ENCODE measurements around the gene KRT7.
A peak's percentile ranks its signal among the peaks of the same experiment; 100 is the strongest.
"Not testable (repeated sequence)": the region's sequence is repeated elsewhere in the genome, so short reads cannot be mapped to it uniquely, and the experiment has no call there.

The KRT7 gene

DNA sequence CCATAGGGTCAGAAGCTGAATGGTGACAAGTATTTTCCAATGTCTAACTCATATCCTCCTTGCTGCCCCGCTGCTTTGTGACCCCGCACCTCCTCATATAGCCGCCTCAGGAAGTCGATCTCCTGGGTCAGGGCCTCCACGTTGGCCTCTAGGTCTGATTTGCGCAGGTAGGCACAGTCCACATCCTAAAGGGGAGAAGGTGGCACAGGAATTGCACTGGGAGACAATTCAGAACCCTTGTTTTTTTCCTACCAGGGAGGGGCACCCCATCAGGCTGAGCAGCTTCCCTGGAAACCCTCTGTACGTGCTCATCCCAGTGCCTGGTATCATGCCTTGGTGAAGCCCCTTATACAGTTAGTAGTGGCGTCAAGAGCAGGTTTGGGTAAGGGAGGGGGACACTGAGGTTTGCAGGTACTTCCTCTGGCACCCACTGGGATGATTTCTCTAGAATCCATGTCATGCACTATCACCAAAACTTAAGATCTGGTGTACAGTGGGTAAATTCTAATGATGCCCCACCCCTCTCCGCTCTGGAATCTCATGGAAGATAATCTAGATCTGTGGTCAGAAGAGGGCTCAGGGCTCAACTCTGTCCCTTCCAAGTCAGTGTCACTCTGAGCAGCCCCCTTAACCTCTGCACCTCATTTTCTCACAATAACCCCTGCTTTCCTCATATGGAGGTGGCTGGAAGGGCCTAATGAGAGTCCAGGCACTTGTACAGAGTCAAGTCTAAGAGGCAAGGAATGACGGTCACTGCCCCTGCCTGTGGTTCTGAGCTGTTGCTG is 21.3 kb downstream of the KRT7 start:
- no peak overlapping the region for H3K27ac ChIP-seq
- H3K27me3 ChIP-seq: peaks cover 10 to 16% (median 15%) of the 10 kb centered on the region in 11 experiments; a peak in 21 of 22 replicates
- H3K4me1 ChIP-seq: peaks cover 0 to 33% (median 17%) of the 10 kb centered on the region in 10 experiments; a peak in 14 of 20 replicates
- H3K9ac ChIP-seq: no peak overlapping the region
- TF ChIP-seq Cebpa-rat (IDR thresholded peaks at IDR 0.05): no peak
- H3K4me3 ChIP-seq: no peak overlapping the region
- no peaks in the 10 kb centered on the region for H3K36me3 ChIP-seq
- no peak overlapping the region for H3K4me2 ChIP-seq
- H4K20me1 ChIP-seq: no peaks in the 10 kb centered on the region
- H3K9me3 ChIP-seq (replicated peaks in 1 of 11): peaks cover 0 to 5% (median 0%) of the 10 kb centered on the region in 11 experiments; a peak in 1 of 22 replicates

DNA sequence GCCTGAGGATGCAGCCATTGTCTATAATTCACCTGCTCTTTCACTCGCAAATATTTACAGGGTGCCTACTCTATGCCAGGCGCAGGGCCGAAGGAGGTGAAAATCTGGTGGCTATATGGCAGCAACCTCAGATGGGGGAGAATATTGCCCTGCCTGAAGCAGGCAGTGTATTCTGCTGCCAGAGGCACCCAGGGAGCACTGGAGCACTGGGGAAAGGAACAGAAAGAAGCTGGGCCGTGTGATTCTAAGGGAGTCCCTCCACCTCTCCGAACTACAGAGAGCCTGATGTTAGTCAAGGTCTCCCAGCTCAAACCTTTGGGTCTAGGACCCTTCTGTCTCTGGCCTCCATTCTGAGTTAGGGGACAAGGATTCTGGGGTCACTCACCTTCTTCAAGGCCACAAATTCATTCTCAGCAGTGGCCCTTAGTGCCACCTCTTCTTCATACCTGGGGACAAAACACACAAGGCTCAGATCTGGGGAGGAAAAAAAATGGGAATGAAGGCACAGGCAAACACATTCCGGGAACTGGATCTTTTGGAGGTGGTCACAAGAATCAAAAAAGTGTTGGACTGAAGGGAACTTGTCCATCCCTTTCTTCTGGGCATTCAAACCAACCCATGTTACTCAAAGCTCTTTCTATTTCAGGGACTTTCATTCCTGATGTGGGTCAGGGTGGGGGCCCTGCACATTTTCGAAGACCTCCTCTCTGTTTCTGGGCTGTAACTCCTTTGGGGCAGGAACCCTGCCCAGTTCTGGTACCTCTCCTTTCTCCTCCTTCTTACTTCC is 22.1 kb downstream of the KRT7 start:
- TF ChIP-seq Cebpa-rat (IDR thresholded peaks at IDR 0.05): no peak
- H3K9ac ChIP-seq: no peak overlapping the region
- peaks cover 7 to 33% (median 24%) of the 10 kb centered on the region in 10 experiments for H3K4me1 ChIP-seq
- no peak overlapping the region for H3K4me2 ChIP-seq
- H3K27ac ChIP-seq: no peak overlapping the region
- H3K9me3 ChIP-seq (replicated peaks in 1 of 11): peaks cover 0 to 5% (median 0%) of the 10 kb centered on the region in 11 experiments; a peak in 1 of 22 replicates
- no peaks in the 10 kb centered on the region for H3K36me3 ChIP-seq
- H4K20me1 ChIP-seq: no peaks in the 10 kb centered on the region
- H3K27me3 ChIP-seq: peaks cover 5 to 8% (median 7%) of the 10 kb centered on the region in 11 experiments; a peak in 21 of 22 replicates
- H3K4me3 ChIP-seq: no peak overlapping the region

DNA sequence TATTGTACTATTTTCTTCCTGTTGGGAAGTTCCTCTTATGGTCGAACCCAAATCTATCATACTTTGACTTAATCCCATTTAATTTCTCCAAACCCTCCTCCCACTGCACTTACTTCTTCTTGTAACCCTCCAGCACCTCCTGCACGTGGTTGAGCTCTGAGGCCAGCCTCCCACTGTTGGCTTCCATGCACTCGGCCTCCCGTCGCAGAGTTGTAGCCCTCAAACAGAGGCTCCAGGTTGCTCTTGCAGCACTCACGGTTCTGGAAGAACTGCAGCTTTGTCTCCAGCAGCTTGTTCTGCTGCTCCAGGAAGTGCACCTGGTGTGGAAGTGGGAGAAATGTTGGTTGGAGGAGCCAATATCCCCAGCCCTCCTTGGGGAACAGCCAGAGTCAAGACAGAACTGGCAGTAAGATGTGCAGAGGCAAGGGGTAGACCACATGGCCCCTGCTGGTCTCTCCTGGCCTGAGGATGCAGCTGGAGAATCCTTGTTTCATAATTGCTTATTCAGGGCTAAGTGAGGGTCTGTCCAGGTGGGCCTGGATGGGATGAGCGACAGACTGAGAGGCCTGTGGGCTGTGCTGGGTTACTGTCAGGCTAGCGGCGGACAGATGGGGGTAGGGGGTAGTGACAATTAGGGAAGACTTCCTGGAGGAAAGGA is 23.0 kb downstream of the KRT7 start:
- H3K27me3 ChIP-seq: no peaks in the 10 kb centered on the region
- no peaks in the 10 kb centered on the region for H3K36me3 ChIP-seq
- no peaks in the 10 kb centered on the region for H4K20me1 ChIP-seq

DNA sequence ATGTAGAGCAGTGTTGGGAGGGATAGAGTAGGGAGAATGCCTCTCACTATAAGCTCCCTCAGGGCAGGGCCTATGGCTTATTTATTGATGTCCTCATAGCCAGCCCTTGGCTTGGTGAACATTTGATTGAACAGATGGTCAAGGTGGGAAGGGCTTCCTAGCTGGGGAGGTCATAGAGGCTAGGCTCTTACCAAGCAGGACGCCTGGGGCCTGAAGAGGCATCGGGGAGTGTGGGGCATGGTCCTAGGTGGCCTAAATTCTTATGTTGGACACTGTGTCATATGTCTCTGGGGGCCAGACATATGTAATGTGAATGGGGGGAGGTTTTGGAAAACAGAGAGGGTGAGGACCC is 23.5 kb downstream of the KRT7 start:
- no peak overlapping the region for H3K9ac ChIP-seq
- no peaks in the 10 kb centered on the region for H3K36me3 ChIP-seq
- no peak overlapping the region for H3K27ac ChIP-seq
- no peak overlapping the region for H3K4me2 ChIP-seq
- no peaks in the 10 kb centered on the region for H3K27me3 ChIP-seq
- peaks cover 0 to 5% (median 0%) of the 10 kb centered on the region in 11 experiments; a peak in 1 of 22 replicates for H3K9me3 ChIP-seq (replicated peaks in 1 of 11)
- no peaks in the 10 kb centered on the region for H4K20me1 ChIP-seq
- TF ChIP-seq Cebpa-rat (IDR thresholded peaks at IDR 0.05): no peak
- H3K4me1 ChIP-seq: peaks cover 13 to 38% (median 29%) of the 10 kb centered on the region in 10 experiments
- H3K4me3 ChIP-seq: no peak overlapping the region

More for the DNA sequence above, 23.0 kb downstream of the KRT7 start:
- Histone ChIP-seq H3K9me3 (replicated peaks in 1 of 11) (peaks cover 0 to 5% (median 0%) of the 10 kb centered on the region in 11 experiments; a peak in 1 of 22 replicates), H3K4me2 (no peak overlapping the region), H3K27ac (no peak overlapping the region), H3K4me3 (no peak overlapping the region), H3K9ac (no peak overlapping the region), H3K4me1 (peaks cover 13 to 40% (median 31%) of the 10 kb centered on the region in 10 experiments)
- no peak for TF ChIP-seq Cebpa-rat (IDR thresholded peaks at IDR 0.05)

DNA sequence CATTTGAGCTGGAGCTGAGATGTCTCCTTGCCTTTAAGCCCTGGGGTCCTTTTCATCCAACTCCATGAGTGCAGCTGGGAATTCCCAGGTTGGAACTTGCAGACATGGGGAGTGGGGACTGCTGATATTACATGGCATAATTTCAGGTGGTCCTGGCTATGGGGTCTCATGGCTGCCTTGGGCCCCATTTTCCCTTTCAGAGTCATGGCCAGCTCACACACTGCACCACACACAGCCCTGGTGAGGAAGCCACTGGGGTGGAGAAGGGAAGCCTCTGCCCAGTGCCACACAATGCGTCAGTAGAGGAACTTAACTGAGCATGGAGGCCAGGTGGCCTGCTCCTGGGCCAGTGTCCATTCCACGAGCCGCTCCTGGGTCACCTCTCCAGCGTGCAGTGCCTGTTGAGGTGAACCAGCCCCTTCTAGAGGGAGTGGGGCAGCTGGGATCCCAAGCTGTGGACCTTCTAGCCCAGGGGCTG is 24.1 kb downstream of the KRT7 start:
- no peaks in the 10 kb centered on the region for H3K36me3 ChIP-seq
- no peak overlapping the region for H3K9ac ChIP-seq
- H3K4me1 ChIP-seq: peaks cover 11 to 33% (median 23%) of the 10 kb centered on the region in 10 experiments
- no peak overlapping the region for H3K4me3 ChIP-seq
- H3K4me2 ChIP-seq: peak overlapping the region in 1 of 11 experiments; percentile 16; a peak in 1 of 22 replicates
- H3K27me3 ChIP-seq: no peaks in the 10 kb centered on the region
- peaks cover 0 to 7% (median under 1%) of the 10 kb centered on the region in 11 experiments; a peak in 7 of 22 replicates for H3K9me3 ChIP-seq (replicated peaks in 1 of 11)
- H3K27ac ChIP-seq: no peak overlapping the region
- no peak for TF ChIP-seq Cebpa-rat (IDR thresholded peaks at IDR 0.05)
- H4K20me1 ChIP-seq: no peaks in the 10 kb centered on the region

DNA sequence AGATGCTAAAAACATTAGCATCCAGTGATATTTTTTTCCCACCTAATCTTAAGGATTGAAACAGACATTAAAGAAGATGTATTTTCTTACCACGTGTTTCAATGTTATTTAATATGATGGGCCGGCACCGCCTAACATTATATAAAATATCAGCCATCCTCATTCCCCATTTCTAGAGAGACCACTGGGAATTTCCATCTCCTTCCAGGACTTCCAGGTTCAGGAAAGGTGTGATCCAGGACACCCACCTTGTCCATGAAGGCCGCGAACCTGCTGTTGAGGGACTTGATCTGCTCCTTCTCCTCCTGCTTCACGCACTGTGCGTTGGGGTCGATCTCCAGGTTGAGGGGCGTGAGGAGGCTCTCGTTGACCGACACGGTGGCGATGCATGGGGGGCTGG is 24.9 kb downstream of the KRT7 start:
- H3K9ac ChIP-seq, H3K27me3 ChIP-seq, H3K4me3 ChIP-seq, H3K36me3 ChIP-seq, H4K20me1 ChIP-seq, H3K27ac ChIP-seq, H3K4me2 ChIP-seq: not testable (repeated sequence)
- peaks cover 11 to 31% (median 19%) of the 10 kb centered on the region in 10 experiments for H3K4me1 ChIP-seq
- peaks cover 0 to 15% (median 9%) of the 10 kb centered on the region in 11 experiments; a peak in 13 of 22 replicates for H3K9me3 ChIP-seq (replicated peaks in 1 of 11)

DNA sequence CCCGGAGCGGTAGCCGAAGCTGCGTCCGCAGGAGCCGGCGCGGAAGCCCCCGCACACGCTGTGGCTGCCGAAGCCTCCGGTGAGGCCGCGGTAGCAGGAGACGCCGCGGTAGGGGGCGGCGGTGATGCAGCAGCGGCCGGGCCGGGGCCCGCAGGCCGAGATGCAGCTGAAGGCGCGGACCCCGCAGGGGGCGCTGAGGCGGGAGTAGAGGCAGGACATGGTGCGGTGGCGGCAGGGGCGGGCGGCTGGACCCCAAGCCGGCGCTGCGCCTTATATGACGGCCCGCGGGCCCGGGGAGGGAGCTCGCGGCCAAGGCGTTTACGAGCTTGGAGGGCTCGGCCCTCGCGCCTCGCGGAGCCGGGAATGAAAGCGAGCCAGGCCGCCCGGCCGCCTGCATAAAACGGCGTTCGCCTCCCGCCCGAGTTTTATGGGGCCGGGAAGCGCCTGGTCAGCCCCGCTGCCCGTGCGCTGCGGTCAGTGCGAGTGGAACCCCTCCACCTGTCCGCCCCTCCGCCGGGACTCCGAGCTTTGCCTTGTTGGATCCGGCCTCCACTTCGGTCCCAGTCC is 25.4 kb downstream of the KRT7 start:
- no peaks in the 10 kb centered on the region for H3K27me3 ChIP-seq
- H4K20me1 ChIP-seq: no peaks in the 10 kb centered on the region
- H3K4me2 ChIP-seq: no peak overlapping the region
- H3K27ac ChIP-seq: no peak overlapping the region
- H3K9me3 ChIP-seq (replicated peaks in 1 of 11): peaks cover 0 to 18% (median 12%) of the 10 kb centered on the region in 11 experiments; a peak in 13 of 22 replicates
- H3K9ac ChIP-seq: no peak overlapping the region
- no peak overlapping the region for H3K4me3 ChIP-seq
- H3K36me3 ChIP-seq: no peaks in the 10 kb centered on the region
- TF ChIP-seq Cebpa-rat (IDR thresholded peaks at IDR 0.05): no peak
- peaks cover 11 to 31% (median 18%) of the 10 kb centered on the region in 10 experiments for H3K4me1 ChIP-seq

DNA sequence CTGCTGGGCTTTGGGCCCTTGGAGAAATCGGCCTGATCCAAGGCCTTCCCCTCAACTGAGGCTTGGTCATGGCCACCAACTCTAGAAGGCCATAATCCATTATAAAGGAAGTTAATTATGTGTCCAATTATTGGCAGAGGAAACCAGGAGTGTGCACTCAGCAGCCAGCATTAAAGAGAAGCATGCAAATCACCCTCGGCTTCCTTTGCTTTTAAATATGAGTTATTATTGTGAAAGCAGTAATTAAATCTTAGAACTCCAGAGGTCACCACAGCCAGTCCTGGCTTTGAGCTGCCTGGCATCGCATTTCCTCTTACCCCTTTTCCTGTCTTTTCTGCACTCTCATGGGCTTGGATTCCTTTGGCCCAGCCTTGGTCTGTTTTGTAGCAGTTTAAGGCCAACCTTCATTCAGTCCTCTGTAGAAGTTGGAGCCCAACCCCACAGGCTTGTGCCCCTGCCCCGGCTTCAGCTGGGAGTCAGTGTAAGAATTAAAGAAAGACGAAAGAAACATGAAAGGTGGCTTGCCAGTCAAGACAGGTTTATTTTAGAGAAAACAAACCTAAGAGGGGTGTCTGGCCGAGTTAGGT is 26.7 kb downstream of the KRT7 start:
- Histone ChIP-seq H3K4me3 (no peak overlapping the region), H3K9ac (peak overlapping the region in 1 of 11 experiments; percentile 43; a peak in 3 of 22 replicates), H3K36me3 (no peaks in the 10 kb centered on the region), H3K4me2 (peak overlapping the region; percentile 11 to 74 (median 44)), H3K4me1 (peaks cover 11 to 31% (median 18%) of the 10 kb centered on the region in 10 experiments), H3K27me3 (no peaks in the 10 kb centered on the region), H3K27ac (peak overlapping the region in 5 of 11 experiments; percentile 1 to 61 (median 33); a peak in 8 of 22 replicates), H4K20me1 (no peaks in the 10 kb centered on the region), H3K9me3 (replicated peaks in 1 of 11) (peaks cover 0 to 18% (median 12%) of the 10 kb centered on the region in 11 experiments; a peak in 13 of 22 replicates)
- no peak for TF ChIP-seq Cebpa-rat (IDR thresholded peaks at IDR 0.05)
